ENCODE results near the gene B3GLCT. TPM values are rescaled to one million over a fixed set of nuclear protein-coding genes. Genes with fewer than 3 reads are reported as not detected.
A peak's percentile ranks its signal among the peaks of the same experiment; 100 is the strongest.

The B3GLCT gene
- total RNA-seq (10 to 100 TPM; 16.3 to 30.9 TPM), polyA plus RNA-seq (ENCODE audit: insufficient read length in 2 of 2) (10 to 100 TPM; 20.4 to 25.6 TPM)
- long read RNA-seq, donor 1, full-length matches to known transcripts, result 5 of 5 reads
- long read RNA-seq, donor 1, partial matches to known transcripts, result 0 of 5 reads
- long read RNA-seq, donor 1, other reads (novel, unspliced or antisense), result 0 of 5 reads
- long read RNA-seq, donor 2, result 0 reads
- long read RNA-seq, donor 3, full-length matches to known transcripts, result 6 of 6 reads
- long read RNA-seq, donor 3, partial matches to known transcripts, result 0 of 6 reads
- long read RNA-seq, donor 3, other reads (novel, unspliced or antisense), result 0 of 6 reads
- long read RNA-seq, donor 4, full-length matches to known transcripts, result 6 of 6 reads
- long read RNA-seq, donor 4, partial matches to known transcripts, result 0 of 6 reads
- long read RNA-seq, donor 4, other reads (novel, unspliced or antisense), result 0 of 6 reads

GRCh38 chr13:31199849-31200636, at the start of gene B3GLCT:
B3GLCT (plus strand) TSS chr13:31199975; CDS start chr13:31200085, 110 bp downstream.
- WGBS (ENCODE audit: insufficient coverage), result under 1% methylated on average over 126 of the region's 126 CpGs
- peaks cover 2% of the 10 kb centered on the region for H3K27me3 ChIP-seq (ENCODE audit: control insufficient read depth, insufficient read depth, low read length)
- H3K9me3 ChIP-seq (ENCODE audit: control insufficient read depth, insufficient read depth, low read length), result no peaks in the 10 kb centered on the region
- peak within 1 kb of the TSS; percentile 40 for H3K27ac ChIP-seq (ENCODE audit: low read depth, low read length)
- peak within 1 kb of the TSS; percentile 52 for H3K4me3 ChIP-seq (ENCODE audit: low read depth, low read length)
- peaks cover 13% of the 10 kb centered on the region for H3K4me1 ChIP-seq (ENCODE audit: control insufficient read depth, insufficient read depth, low read length)
- no peaks in the 10 kb centered on the region for H3K36me3 ChIP-seq (ENCODE audit: control insufficient read depth, insufficient read depth, low read length)
- peak in 3 of 6 donors; percentile 67 to 92 (median 89) for DNase-seq (ENCODE audit: low read depth in 4 of 6, low spot score in 6 of 6)

GRCh38 chr13:31150315-31150985, 49.3 kb upstream of the B3GLCT start:
- WGBS (ENCODE audit: insufficient coverage), result 80% methylated on average over 1 of the region's 4 CpGs
- Histone ChIP-seq H3K36me3 (ENCODE audit: control insufficient read depth, insufficient read depth, low read length) (peaks cover 20% of the 10 kb centered on the region), H3K27me3 (ENCODE audit: control insufficient read depth, insufficient read depth, low read length) (no peaks in the 10 kb centered on the region), H3K4me1 (ENCODE audit: control insufficient read depth, insufficient read depth, low read length) (no peaks in the 10 kb centered on the region), H3K27ac (ENCODE audit: low read depth, low read length) (no peak overlapping the region), H3K4me3 (ENCODE audit: low read depth, low read length) (no peak overlapping the region), H3K9me3 (ENCODE audit: control insufficient read depth, insufficient read depth, low read length) (no peaks in the 10 kb centered on the region)
- DNase-seq (ENCODE audit: low read depth in 4 of 6, low spot score in 6 of 6), result no peak

- Histone ChIP-seq H3K9me3 (ENCODE audit: control insufficient read depth, insufficient read depth, low read length) (no peaks in the 10 kb centered on the region), H3K27me3 (ENCODE audit: control insufficient read depth, insufficient read depth, low read length) (no peaks in the 10 kb centered on the region), H3K27ac (ENCODE audit: low read depth, low read length) (no peak overlapping the region), H3K4me3 (ENCODE audit: low read depth, low read length) (no peak overlapping the region), H3K36me3 (ENCODE audit: control insufficient read depth, insufficient read depth, low read length) (peaks cover 17% of the 10 kb centered on the region), H3K4me1 (ENCODE audit: control insufficient read depth, insufficient read depth, low read length) (no peaks in the 10 kb centered on the region)
- 100% methylated on average over 1 of the region's 3 CpGs for WGBS (ENCODE audit: insufficient coverage)
- DNase-seq (ENCODE audit: low read depth in 4 of 6, low spot score in 6 of 6), result no peak
Observed at GRCh38 chr13:31151837-31152236, 47.9 kb upstream of the B3GLCT start.

- DNase-seq (ENCODE audit: low read depth in 4 of 6, low spot score in 6 of 6), result no peak
- H3K9me3 ChIP-seq (ENCODE audit: control insufficient read depth, insufficient read depth, low read length), result no peaks in the 10 kb centered on the region
- H3K4me1 ChIP-seq (ENCODE audit: control insufficient read depth, insufficient read depth, low read length), result no peaks in the 10 kb centered on the region
- no peak overlapping the region for H3K4me3 ChIP-seq (ENCODE audit: low read depth, low read length)
- whole genome bisulfite sequencing (ENCODE audit: insufficient coverage), result no CpG with 5 or more reads among the region's 2 CpGs
- no peak overlapping the region for H3K27ac ChIP-seq (ENCODE audit: low read depth, low read length)
- no peaks in the 10 kb centered on the region for H3K27me3 ChIP-seq (ENCODE audit: control insufficient read depth, insufficient read depth, low read length)
- peaks cover 18% of the 10 kb centered on the region for H3K36me3 ChIP-seq (ENCODE audit: control insufficient read depth, insufficient read depth, low read length)
Observed at GRCh38 chr13:31154939-31155338, 44.8 kb upstream of the B3GLCT start.

GRCh38 chr13:31159306-31159705, 40.5 kb upstream of the B3GLCT start:
- H3K36me3 ChIP-seq (ENCODE audit: control insufficient read depth, insufficient read depth, low read length), result peaks cover 8% of the 10 kb centered on the region
- no peaks in the 10 kb centered on the region for H3K9me3 ChIP-seq (ENCODE audit: control insufficient read depth, insufficient read depth, low read length)
- WGBS (ENCODE audit: insufficient coverage), result 50% methylated on average over 1 of the region's 4 CpGs
- no peak overlapping the region for H3K27ac ChIP-seq (ENCODE audit: low read depth, low read length)
- no peaks in the 10 kb centered on the region for H3K4me1 ChIP-seq (ENCODE audit: control insufficient read depth, insufficient read depth, low read length)
- DNase-seq (ENCODE audit: low read depth in 4 of 6, low spot score in 6 of 6), result no peak
- no peaks in the 10 kb centered on the region for H3K27me3 ChIP-seq (ENCODE audit: control insufficient read depth, insufficient read depth, low read length)
- H3K4me3 ChIP-seq (ENCODE audit: low read depth, low read length), result no peak overlapping the region

- H3K27ac ChIP-seq (ENCODE audit: low read depth, low read length), result peak overlapping the region; percentile 99
- 0% methylated on average over 51 of the region's 51 CpGs for WGBS (ENCODE audit: insufficient coverage)
- H3K4me1 ChIP-seq (ENCODE audit: control insufficient read depth, insufficient read depth, low read length), result no peaks in the 10 kb centered on the region
- no peaks in the 10 kb centered on the region for H3K27me3 ChIP-seq (ENCODE audit: control insufficient read depth, insufficient read depth, low read length)
- H3K36me3 ChIP-seq (ENCODE audit: control insufficient read depth, insufficient read depth, low read length), result peaks cover 5% of the 10 kb centered on the region
- no peaks in the 10 kb centered on the region for H3K9me3 ChIP-seq (ENCODE audit: control insufficient read depth, insufficient read depth, low read length)
- DNase-seq (ENCODE audit: low read depth in 4 of 6, low spot score in 6 of 6), result peak in 5 of 6 donors; percentile 51 to 91 (median 59)
- H3K4me3 ChIP-seq (ENCODE audit: low read depth, low read length), result peak overlapping the region; percentile 96
Observed at GRCh38 chr13:31160857-31161556, 38.8 kb upstream of the B3GLCT start.

- peaks cover 3% of the 10 kb centered on the region for H3K36me3 ChIP-seq (ENCODE audit: control insufficient read depth, insufficient read depth, low read length)
- H3K27ac ChIP-seq (ENCODE audit: low read depth, low read length), result peak within 1 kb of the TSS; percentile 99
- DNase-seq (ENCODE audit: low read depth in 4 of 6, low spot score in 6 of 6), result peak in 5 of 6 donors; percentile 96 to 99 (median 97)
- peak within 1 kb of the TSS; percentile 96 for H3K4me3 ChIP-seq (ENCODE audit: low read depth, low read length)
- H3K27me3 ChIP-seq (ENCODE audit: control insufficient read depth, insufficient read depth, low read length), result no peaks in the 10 kb centered on the region
- 0% methylated on average over 54 of the region's 54 CpGs for WGBS (ENCODE audit: insufficient coverage)
- no peaks in the 10 kb centered on the region for H3K9me3 ChIP-seq (ENCODE audit: control insufficient read depth, insufficient read depth, low read length)
- H3K4me1 ChIP-seq (ENCODE audit: control insufficient read depth, insufficient read depth, low read length), result no peaks in the 10 kb centered on the region
Observed at GRCh38 chr13:31161557-31162150, 38.1 kb upstream of the B3GLCT start, which contains the start of gene HSPH1. HSPH1 (minus strand) TSS chr13:31161904; CDS start chr13:31161582, 322 bp downstream.

- Histone ChIP-seq H3K36me3 (ENCODE audit: control insufficient read depth, insufficient read depth, low read length) (peaks cover 3% of the 10 kb centered on the region), H3K4me3 (ENCODE audit: low read depth, low read length) (peak overlapping the region; percentile 96), H3K27me3 (ENCODE audit: control insufficient read depth, insufficient read depth, low read length) (no peaks in the 10 kb centered on the region), H3K4me1 (ENCODE audit: control insufficient read depth, insufficient read depth, low read length) (no peaks in the 10 kb centered on the region), H3K27ac (ENCODE audit: low read depth, low read length) (peak overlapping the region; percentile 99), H3K9me3 (ENCODE audit: control insufficient read depth, insufficient read depth, low read length) (no peaks in the 10 kb centered on the region)
- WGBS (ENCODE audit: insufficient coverage), result 0% methylated on average over 18 of the region's 34 CpGs
- peak; percentile 93 to 99 (median 97) for DNase-seq (ENCODE audit: low read depth in 4 of 6, low spot score in 6 of 6)
Observed at GRCh38 chr13:31162151-31163008, 37.4 kb upstream of the B3GLCT start.
